ENCODE measurements around the gene TEAD4. TPM values are rescaled to one million over a fixed set of nuclear protein-coding genes. Genes with fewer than 3 reads are reported as not detected.

The TEAD4 gene
- total RNA-seq, 1 experiment from 2014 or later: 43.2 TPM

GRCh38 chr12:2940564-2940963 is 18.6 kb upstream of the TEAD4 start (continued):
- no peak for TF ChIP-seq EZH2phosphoT487 (IDR thresholded peaks at IDR 0.05; ENCODE audit: borderline replicate concordance)

GRCh38 chr12:2941524-2941923 is 17.7 kb upstream of the TEAD4 start:
- Histone ChIP-seq H3K27me3 (ENCODE audit: insufficient read depth, low read length) (no peaks in the 10 kb centered on the region), H3K9ac (ENCODE audit: low read length) (no peak overlapping the region), H2AFZ (ENCODE audit: low read depth, low read length, poor library complexity, severe bottlenecking) (no peak overlapping the region), H3K4me1 (ENCODE audit: control insufficient read depth in 1 of 2, insufficient read depth in 2 of 2, low read length in 2 of 2) (peaks cover 2 to 11% of the 10 kb centered on the region in 2 experiments; a peak in 2 of 4 replicates), H3K4me3 (replicated peaks in 1 of 2; ENCODE audit: low read depth in 1 of 2, low read length in 2 of 2) (no peak overlapping the region), H3K9me3 (ENCODE audit: control insufficient read depth in 1 of 2, insufficient read depth in 1 of 2, low read depth in 1 of 2, low read length in 2 of 2) (no peaks in the 10 kb centered on the region), H3K27ac (ENCODE audit: low read depth, low read length) (no peak overlapping the region), H3K9me2 (ENCODE audit: insufficient read depth) (no peaks in the 10 kb centered on the region), H3K36me3 (ENCODE audit: control insufficient read depth in 1 of 2, insufficient read depth in 2 of 2, low read length in 2 of 2) (peaks cover 3 to 12% of the 10 kb centered on the region in 2 experiments; a peak in 2 of 4 replicates), H3K4me2 (ENCODE audit: low read length) (no peak overlapping the region), H4K20me1 (ENCODE audit: insufficient read depth) (no peaks in the 10 kb centered on the region), H3K79me2 (ENCODE audit: insufficient read depth, low read length) (no peaks in the 10 kb centered on the region)
- RAD21 ChIA-PET (ENCODE audit: low non-redundant PET in 1 of 2, low total read pairs in 2 of 2, uncharacterized antibody in 2 of 2, unreplicated experiment in 2 of 2): no interaction called here
- no TSS peak for BruUV-seq (replicated peaks)
- POLR2A ChIA-PET: no interaction called here
- TF ChIP-seq REST (IDR thresholded peaks at IDR 0.05; ENCODE audit: low read depth): no peak
- no peak for TF ChIP-seq ZNF274 (IDR thresholded peaks at IDR 0.05; ENCODE audit: low read depth, low read length)
- no peak for TF ChIP-seq ELF1 (IDR thresholded peaks at IDR 0.05; ENCODE audit: borderline replicate concordance, low read depth)
- TF ChIP-seq TCF7L2 (IDR thresholded peaks at IDR 0.05; ENCODE audit: borderline replicate concordance, extremely low read depth, insufficient read depth, insufficient read length): no peak
- TF ChIP-seq MAX (IDR thresholded peaks at IDR 0.05): no peak
- no peak for TF ChIP-seq SRF (IDR thresholded peaks at IDR 0.05; ENCODE audit: low read depth)
- TF ChIP-seq EZH2phosphoT487 (IDR thresholded peaks at IDR 0.05; ENCODE audit: borderline replicate concordance): no peak
- no peak for TF ChIP-seq ATF3 (IDR thresholded peaks at IDR 0.05)
- no peak for TF ChIP-seq SIN3A (IDR thresholded peaks at IDR 0.05; ENCODE audit: low read depth)
- TF ChIP-seq RAD21 (IDR thresholded peaks at IDR 0.05; ENCODE audit: low read depth): no peak
- no peak for TF ChIP-seq POLR2A (IDR thresholded peaks at IDR 0.05; ENCODE audit: borderline replicate concordance, extremely low read depth, insufficient read depth, insufficient read length)
- no peak for TF ChIP-seq EZH2 (IDR thresholded peaks at IDR 0.05)
- TF ChIP-seq FOSL1 (IDR thresholded peaks at IDR 0.05; ENCODE audit: low read depth): no peak
- TF ChIP-seq POLR2AphosphoS5 (IDR thresholded peaks at IDR 0.05; ENCODE audit: low read depth, low read length): no peak
- no peak for TF ChIP-seq SP1 (IDR thresholded peaks at IDR 0.05; ENCODE audit: low read depth)
- TF ChIP-seq YY1 (IDR thresholded peaks at IDR 0.05; ENCODE audit: extremely low read depth, insufficient replicate concordance, low read depth, low read length): no peak
- no peak for DNase-seq (ENCODE audit: low read depth, low spot score)
- CTCF ChIA-PET: no interaction called here
- intact Hi-C loops (cut with micrococcal nuclease): no loop called here
- ATAC-seq: no peak
